ENCODE data around the gene CPEB3. TPM values are rescaled to one million over a fixed set of nuclear protein-coding genes. Genes with fewer than 3 reads are reported as not detected.
"Not testable (repeated sequence)": the region's sequence is repeated elsewhere in the genome, so short reads cannot be mapped to it uniquely, and the experiment has no call there.

The CPEB3 gene
- total RNA-seq, 6 experiments from 2014 or later = 5.7 to 46.5 (median 8.7) TPM

DNA sequence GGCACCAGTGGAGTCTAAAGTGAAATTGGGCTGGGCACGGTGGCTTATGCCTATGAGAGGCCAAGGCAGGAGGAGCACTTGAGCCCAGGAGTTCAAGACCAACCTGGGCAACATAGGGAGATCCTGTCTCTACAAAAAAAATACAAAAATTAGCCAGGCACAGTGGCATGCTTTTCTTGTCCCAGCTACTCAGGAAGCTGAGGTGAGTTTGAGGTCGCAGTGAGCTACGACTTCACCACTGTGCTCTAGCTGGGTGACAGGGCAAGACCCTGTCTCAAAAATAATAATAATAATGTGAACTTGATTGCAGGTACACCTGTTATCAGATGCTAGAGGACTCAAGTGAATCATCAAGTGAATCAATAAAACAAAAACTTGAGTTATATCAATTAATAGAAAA lies 259.3 kb downstream of the CPEB3 start:
- 100% methylated on average over 1 of the region's 3 CpGs for WGBS (ENCODE audit: insufficient coverage, low coverage, low lambda C conversion rate, missing lambda C conversion rate)
- ATAC-seq = no peak

DNA sequence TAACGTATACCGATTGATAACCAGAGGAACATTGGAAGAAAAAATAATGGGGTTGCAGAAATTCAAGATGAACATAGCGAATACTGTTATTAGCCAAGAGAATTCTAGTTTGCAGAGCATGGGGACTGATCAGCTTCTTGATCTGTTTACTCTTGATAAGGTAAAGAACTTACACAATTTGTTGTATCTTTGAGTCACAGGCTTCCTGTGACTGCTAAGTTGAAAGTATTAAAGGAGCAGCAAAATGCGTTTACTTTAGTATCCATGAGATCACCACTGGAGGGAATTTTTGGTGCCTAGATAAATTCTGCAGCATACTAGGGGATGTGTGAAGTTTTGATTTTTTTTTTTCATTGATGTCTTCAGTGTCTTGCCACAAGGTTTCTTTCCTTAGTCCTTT lies 263.7 kb downstream of the CPEB3 start:
- TF ChIP-seq POLR2A (IDR thresholded peaks at IDR 0.05) (no peak), CTCF (IDR thresholded peaks at IDR 0.05) (no peak)
- no peaks in the 10 kb centered on the region for H3K9me3 ChIP-seq
- DNase-seq (no peak), ATAC-seq (peak in 1 of 4 donors; percentile 90)
- H3K36me3 ChIP-seq = peaks cover 0 to 65% (median 21%) of the 10 kb centered on the region in 4 donors
- intact Hi-C loops (cut with DNase I) = no loop called here
- H3K4me3 ChIP-seq = no peak overlapping the region
- no peaks in the 10 kb centered on the region for H3K27me3 ChIP-seq
- no peaks in the 10 kb centered on the region for H3K4me1 ChIP-seq
- H3K27ac ChIP-seq = no peak overlapping the region
- 81% methylated on average over 4 of the region's 4 CpGs for WGBS (ENCODE audit: insufficient coverage, low coverage, low lambda C conversion rate, missing lambda C conversion rate)

More for the DNA sequence above, 259.3 kb downstream of the CPEB3 start:
- H3K9me3 ChIP-seq = no peaks in the 10 kb centered on the region
- peaks cover 0 to 46% (median 17%) of the 10 kb centered on the region in 4 donors for H3K36me3 ChIP-seq
- no peaks in the 10 kb centered on the region for H3K4me1 ChIP-seq
- no peak overlapping the region for H3K4me3 ChIP-seq
- H3K27me3 ChIP-seq = no peaks in the 10 kb centered on the region
- TF ChIP-seq POLR2A (IDR thresholded peaks at IDR 0.05) = no peak
- no peak for TF ChIP-seq CTCF (IDR thresholded peaks at IDR 0.05)
- DNase-seq = no peak
- H3K27ac ChIP-seq = no peak overlapping the region
- intact Hi-C loops (cut with DNase I) = no loop called here

DNA sequence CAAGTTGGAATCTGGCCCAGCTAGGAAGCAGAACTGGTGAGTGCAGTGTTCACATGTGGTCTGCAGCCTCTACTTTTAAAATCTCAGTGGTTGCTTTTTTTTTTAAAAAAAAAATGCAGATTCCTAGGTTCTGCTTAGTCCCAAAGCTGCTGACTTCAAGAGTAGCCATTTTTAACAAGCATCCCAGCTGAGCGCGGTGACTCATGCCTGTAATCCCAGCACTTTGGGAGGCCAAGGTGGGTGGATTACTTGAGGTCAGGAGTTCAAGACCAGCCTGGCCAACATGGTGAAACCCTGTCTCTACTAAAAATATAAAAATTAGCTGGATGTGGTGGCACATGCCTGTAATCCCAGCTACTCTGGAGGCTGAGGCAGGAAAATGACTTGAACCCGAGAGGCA lies 265.5 kb downstream of the CPEB3 start:
- H3K4me3 ChIP-seq; H3K4me1 ChIP-seq; ATAC-seq; H3K9me3 ChIP-seq; intact Hi-C loops (cut with DNase I); DNase-seq; H3K27ac ChIP-seq; H3K27me3 ChIP-seq: not testable (repeated sequence)
- peaks cover 0 to 57% (median 23%) of the 10 kb centered on the region in 4 donors for H3K36me3 ChIP-seq
- 75% methylated on average over 1 of the region's 3 CpGs for WGBS (ENCODE audit: insufficient coverage, low coverage, low lambda C conversion rate, missing lambda C conversion rate)

GRCh38 chr10:92024700-92025099 lies 266.2 kb downstream of the CPEB3 start:
- no peaks in the 10 kb centered on the region for H3K27me3 ChIP-seq
- H3K36me3 ChIP-seq = peaks cover 0 to 51% (median 20%) of the 10 kb centered on the region in 4 donors
- intact Hi-C loops (cut with DNase I) = no loop called here
- DNase-seq = no peak
- H3K27ac ChIP-seq = no peak overlapping the region
- ATAC-seq = no peak
- TF ChIP-seq POLR2A (IDR thresholded peaks at IDR 0.05) = no peak
- no peak for TF ChIP-seq CTCF (IDR thresholded peaks at IDR 0.05)
- no peaks in the 10 kb centered on the region for H3K4me1 ChIP-seq
- H3K4me3 ChIP-seq = no peak overlapping the region
- H3K9me3 ChIP-seq = no peaks in the 10 kb centered on the region
- WGBS (ENCODE audit: insufficient coverage, low coverage, low lambda C conversion rate, missing lambda C conversion rate) = 94% methylated on average over 4 of the region's 4 CpGs

GRCh38 chr10:92014620-92015019 lies 276.3 kb downstream of the CPEB3 start:
- Histone ChIP-seq H3K27me3 (no peaks in the 10 kb centered on the region), H3K4me3 (no peak overlapping the region), H3K9me3 (no peaks in the 10 kb centered on the region), H3K27ac (no peak overlapping the region), H3K4me1 (no peaks in the 10 kb centered on the region), H3K36me3 (peaks cover 0 to 57% (median 11%) of the 10 kb centered on the region in 4 donors)
- intact Hi-C loops (cut with DNase I) = no loop called here
- 100% methylated on average over 1 of the region's 1 CpG for WGBS (ENCODE audit: insufficient coverage, low coverage, low lambda C conversion rate, missing lambda C conversion rate)
- ATAC-seq = no peak
- no peak for TF ChIP-seq POLR2A (IDR thresholded peaks at IDR 0.05)
- TF ChIP-seq CTCF (IDR thresholded peaks at IDR 0.05) = no peak
- no peak for DNase-seq
